Germinal center (tissue), 1 donor: Measurements from ENCODE around the gene PEX7.
"Not testable (repeated sequence)": the region's sequence is repeated elsewhere in the genome, so short reads cannot be mapped to it uniquely, and the experiment has no call there.

Experiments used
- DNase-seq: peaks from one replicate; pipeline ENCODE4 v3.0.0; 2012; ENCODE audit warnings: mixed read lengths, low spot score

PEX7 gene

DNA sequence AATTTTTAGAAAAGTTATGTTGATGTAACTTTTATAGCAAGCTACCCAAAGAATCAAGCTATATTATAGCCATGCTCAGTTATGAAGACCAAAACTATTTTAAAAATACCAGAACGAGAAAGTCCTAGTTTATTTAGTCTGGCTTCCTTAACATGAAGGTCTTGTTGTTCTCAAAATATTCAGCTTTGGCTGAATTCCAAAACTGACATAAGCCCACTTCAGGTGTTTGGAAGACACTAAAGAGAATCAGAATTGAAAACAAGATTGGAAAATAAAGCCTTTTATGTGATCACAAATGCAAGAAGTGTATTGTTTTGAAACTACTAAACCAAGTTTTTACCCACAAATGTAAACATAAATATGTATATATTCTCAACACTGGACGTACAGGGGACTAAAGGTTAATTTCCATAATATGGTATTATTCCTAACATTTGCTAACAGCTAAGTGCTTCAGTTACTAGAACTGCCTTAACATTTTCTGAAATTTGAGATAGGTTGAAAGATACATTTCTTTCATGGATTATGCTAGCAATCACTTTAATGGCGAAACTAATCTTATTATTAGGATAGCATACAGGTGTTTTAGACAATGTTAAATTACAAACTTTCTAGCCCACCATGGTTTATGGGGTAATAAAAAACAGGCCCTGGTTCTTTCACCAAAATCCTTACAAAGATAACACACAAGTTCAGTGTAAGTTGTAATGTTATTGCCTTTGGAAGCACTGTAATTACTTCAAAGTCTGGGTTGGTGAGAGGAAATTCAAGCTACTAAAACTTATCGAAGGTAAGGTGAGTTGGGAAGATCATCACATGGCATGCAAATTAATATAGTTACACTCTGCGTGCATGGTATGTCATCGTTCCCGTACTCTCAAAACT lies 31.7 kb upstream of the PEX7 start:
- DNase-seq = no peak

DNA sequence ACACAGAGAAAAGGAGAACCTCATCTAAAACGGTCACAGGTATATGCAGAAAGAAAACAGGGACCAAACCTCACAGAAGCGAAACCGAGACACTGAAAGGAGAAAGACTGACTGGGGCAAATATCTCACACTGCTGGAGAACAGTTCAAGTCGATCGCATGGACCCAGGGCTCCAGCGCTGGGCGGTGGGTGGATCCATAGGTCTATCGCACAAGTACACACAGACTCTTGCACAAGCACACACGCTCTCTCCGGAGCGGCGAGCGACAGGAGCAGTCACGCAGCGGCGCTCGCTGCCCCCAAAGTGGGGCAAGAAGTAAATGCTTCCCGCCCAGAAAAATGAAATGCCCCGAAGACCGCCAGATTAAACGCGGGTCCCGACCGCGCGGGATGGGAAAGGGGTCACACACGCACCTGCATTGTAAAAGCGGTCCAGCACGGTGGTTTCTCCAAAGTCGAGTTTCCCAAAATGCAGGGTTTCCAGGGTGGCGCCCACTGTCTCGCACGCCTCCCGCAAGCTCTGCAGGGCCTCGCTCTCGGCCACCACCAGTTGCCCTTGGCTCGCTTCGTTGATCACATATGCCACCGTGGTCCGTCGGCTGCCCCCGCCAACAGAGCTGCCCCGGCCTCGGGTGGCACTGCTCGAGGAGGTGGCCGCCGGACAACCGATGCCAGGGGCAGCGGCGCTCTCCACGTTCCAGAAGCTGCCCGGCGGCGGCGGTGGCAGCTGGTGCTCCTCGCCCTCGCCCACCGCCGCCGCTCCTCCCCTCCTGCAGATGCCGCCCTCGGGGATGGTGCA lies 30.9 kb upstream of the PEX7 start:
- DNase-seq = peak; percentile 31

DNA sequence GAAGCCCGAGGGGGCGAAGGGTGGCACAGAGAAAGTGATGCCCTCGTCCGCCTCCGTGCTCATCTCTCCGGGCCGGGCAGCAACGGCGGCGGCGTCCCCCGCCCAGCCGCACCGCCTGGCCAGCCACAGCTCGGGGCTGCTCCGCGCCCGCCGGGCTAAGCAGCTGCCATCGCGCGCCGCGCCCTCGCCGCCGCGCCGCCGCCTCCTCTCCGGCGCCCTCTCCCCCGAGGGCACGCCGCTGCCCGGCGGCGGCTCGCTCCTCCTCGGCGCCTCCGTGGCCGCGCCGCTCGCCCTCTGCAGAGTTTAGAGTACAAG lies 30.3 kb upstream of the PEX7 start:
- no peak for DNase-seq

DNA sequence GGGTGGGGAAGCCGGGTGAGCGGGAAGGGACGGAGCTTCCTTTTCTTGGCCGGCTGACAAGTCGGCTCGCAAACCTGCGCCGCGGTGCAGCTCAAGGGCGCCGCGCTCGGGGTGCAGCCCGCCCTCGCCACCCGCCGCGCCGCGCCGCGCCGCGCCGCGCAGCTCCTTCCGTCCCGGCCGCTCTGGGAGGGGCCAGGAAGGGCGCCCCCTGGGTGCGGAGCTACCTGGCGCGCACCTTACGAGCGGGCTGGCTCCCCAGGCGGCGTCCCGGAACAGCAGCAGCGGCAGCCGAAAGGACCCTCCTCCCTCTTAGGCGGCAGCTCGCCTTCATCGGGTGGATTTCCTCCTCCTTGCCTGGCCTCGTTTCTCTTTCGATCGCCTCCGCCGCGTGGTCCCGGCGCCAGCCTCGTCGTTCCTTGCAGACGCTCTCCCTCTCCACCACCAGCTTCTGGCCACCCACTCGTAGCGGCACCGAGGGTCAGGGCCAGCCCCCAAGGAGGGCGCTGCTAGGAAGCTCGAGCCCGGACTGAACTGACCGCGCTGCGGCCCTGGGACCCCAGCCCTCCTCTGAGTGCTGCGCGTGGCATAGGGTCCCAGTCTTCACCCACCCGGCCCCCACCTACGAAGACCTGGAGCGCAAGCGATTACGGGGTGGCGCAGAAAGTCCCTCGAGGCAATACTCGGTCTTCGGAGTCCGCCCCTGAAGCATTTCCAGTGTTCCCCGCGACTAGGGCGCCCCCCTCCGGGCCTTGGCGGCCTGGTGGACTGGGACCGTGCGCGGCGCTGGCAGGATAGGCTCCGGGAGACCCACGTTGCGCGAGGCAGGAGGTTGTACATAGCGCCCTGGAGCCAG lies 29.8 kb upstream of the PEX7 start, which contains the start of gene MAP3K5:
Gene MAP3K5 (minus strand): TSS at position 68 of the 853 bp plus-strand sequence. CDS start 320 bp downstream, outside the sequence.
- peak; percentile 69 for DNase-seq

DNA sequence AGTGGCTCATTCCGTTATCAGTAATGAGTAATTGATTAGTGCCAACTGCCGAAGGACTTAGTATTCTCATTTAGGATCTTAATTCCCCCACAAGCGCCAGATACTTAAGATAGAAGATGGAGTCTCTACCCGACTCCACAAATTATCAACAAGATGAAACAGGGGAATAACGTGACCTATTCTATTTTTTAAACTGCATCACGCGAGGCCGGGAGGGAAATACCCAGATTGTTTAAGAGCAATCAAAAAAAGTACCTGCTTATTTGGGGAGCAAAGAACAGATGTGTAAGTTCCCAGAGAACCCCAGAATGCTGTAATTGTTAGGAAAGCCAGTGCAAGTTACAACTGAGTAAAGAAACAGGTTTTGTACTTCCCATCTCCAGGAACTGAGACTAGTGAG lies 29.0 kb upstream of the PEX7 start:
- DNase-seq = no peak

DNA sequence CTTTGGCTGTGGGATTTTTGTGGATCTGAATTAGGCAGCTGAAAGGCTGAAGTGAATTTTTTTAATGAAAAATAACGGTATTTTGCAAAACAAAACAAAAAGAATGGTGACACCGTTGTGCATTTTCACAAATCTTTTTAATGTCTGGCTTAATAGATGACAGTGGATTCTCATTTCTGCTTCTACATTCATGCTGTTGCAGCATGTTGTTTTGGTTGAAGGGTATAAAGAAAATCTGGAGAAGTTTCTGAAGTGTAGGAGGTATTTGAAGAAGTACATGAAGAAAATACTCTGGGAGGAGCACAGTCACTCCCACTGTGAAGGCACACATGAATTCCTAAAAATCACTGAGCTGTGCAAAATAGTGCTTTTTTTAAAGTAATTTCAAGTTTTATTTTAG lies 27.0 kb upstream of the PEX7 start:
- DNase-seq = no peak

DNA sequence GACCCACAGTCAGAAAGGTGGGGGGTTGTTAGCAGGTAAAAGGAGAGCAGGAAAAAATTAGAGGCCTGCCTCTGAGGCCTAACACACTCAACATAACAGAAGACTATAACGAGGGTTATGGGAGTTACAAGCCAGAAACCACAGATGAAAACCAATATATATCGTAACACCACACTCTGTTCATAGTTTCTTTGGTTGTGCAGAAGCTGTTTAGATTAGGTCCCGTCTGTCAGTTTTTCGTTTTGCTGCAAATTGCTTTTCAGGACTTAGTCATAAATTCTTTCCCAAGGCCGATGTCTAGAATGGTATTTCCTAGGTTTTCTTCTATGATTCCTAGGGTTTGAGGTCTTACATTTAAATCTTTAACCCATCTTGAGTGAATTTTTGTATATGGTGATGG lies 26.4 kb upstream of the PEX7 start:
- DNase-seq = no peak

DNA sequence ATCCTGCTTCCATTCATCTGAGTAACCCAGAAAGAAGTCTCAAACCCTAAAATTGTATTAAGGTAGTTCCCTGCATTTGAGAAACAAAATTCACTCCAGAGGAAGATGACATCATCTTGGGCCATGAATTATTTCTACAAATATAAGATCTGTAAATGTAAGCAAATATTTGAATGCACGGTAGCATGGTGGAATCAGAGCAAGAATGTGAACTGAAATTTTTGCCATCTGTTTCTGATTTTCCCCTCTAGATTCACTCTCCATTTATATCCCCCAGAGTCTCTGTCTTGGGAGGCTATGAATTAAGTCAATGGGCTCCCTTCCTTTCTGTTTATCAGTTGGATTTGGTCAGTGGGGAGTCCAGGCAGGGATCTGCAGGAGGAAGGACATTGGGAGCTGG lies 24.3 kb upstream of the PEX7 start:
- no peak for DNase-seq

DNA sequence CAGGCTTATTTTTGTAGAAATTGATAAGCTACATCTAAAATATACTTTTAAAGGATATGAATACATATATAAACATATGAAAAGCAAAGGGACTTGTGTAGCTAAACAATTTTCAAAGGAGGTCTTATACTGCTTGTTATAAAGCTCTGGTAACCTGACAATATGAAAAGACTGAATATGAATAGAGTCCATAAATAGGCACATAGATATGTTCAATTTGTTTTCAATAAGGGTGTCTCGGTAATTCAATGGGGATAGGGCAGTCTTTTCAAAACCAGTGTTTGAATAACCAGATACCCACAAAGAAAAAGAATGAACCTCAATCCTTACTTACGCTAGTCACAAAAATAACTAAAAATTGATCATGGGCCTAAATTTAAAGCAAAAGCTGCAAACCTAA lies 20.8 kb upstream of the PEX7 start:
- no peak for DNase-seq

DNA sequence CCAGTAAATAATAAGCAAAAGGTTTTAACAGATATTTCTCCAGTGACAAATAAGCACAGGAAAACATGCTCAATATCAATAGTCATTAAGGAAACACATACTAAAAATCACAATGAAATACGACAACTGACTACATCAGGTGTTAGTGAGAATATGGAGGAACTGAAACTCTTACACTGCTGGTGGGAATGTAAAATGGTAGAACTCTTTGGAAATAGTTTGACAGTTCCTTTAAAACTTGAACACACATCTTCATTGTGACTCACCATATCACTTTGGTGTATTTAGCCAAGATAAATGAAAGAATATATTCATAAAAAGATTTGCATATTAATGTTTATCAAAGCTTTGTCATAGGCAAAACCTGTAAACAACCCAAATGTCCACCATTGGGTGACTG lies 18.8 kb upstream of the PEX7 start:
- no peak for DNase-seq

DNA sequence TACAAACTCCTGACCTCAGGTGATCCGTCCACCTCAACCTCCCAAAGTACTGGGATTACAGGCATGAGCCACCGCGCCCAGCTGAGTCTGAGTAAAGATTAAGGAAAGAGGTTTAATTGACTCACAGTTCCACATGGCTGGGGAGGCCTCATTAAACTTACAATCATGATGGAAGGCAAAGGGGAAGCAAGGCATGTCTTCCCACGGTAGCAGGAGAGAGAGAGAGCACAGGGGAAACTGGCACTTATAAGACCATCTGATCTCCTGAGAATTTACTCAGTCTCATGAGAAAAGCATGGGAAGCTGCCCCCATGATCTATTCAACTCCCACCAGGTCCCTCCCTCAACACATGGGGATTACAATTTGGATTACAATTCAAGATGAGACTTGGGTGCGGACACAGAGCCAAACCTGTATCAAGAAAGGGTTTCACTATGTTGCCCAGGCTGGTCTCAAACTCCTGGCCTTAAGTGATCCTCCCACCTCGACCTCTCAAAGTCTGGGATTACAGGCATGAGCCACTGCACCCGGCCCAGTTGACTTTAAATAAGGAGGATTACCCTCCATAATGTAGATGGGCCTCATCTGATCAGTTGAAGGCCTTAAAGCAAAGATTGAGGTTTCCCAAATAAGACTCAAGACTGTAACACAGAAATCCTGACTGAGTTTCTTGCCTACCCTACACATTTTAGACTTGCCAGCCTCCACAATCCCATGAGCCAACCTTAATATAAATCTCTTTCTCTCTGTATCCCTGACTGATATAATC lies 13.1 kb upstream of the PEX7 start:
- DNase-seq = no peak

DNA sequence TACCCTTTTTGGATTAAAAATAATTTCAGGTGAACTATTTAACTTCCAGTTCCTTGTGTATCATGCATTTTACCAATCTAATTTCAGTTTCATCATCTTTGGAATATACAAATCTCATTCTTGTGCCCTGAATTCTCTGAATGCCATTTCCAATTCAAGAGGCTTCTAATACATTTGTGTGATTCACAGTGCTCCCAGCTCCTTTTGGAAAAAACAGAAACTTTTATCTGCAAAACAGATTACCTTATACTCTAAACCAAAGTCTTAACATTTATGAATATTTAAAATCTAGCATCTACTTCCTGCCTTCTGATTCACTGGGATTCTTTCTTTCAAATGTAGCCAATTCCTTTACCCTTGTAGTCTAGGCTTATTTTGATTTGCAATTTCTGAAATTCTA lies 11.1 kb upstream of the PEX7 start:
- DNase-seq = no peak

DNA sequence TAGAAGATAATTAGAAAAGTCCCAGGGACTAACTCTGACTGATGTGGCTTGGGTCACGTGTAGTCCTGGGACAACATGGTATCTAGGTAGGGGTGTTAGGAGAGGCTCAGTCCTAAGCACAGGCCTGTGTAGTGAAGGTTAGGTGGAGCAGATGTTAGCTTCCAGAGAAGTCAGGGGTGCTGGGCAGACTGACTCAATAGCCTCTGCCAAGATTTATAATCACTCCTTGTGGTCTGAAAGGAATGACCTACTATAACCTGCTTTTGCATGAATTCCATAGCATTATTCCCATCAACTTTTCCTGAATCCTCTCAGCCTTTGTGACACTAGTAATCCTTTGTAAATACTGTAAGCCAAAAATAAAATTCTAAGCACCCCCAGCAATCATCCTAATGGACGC lies 10.2 kb upstream of the PEX7 start:
- no peak for DNase-seq

DNA sequence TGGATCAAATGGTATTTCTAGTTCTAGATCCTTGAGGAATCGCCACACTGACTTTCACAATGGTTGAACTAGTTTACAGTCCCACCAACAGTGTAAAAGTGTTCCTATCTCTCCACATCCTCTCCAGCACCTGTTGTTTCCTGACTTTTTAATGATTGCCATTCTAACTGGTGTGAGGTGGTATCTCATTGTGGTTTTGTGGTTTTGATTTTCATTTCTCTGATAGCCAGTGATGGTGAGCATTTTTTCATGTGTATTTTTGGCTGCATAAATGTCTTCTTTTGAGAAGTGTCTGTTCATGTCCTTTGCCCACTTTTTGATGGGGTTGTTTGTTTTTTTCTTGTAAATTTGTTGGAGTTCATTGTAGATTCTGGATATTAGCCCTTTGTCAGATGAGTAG lies 6.8 kb upstream of the PEX7 start:
- DNase-seq = not testable (repeated sequence)

DNA sequence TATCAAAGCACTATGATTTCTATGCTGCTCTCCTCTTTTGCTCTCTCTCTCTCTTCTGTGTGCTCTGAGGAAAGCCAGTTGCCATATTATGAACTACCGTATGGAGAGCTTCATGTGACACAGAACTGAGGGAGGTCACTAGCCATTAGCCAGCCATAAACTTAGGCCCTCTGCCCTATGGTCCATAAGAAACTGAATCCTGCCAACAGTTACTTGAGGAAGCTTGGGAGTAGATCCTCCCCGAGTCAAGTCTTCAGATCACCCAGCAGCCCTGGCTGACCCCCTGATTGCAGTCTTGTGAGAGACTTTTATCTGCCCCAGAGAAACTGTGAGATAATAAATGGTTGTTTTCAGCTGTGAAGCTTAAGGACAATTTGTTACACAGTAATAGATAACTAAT lies 5.7 kb upstream of the PEX7 start:
- DNase-seq = no peak

DNA sequence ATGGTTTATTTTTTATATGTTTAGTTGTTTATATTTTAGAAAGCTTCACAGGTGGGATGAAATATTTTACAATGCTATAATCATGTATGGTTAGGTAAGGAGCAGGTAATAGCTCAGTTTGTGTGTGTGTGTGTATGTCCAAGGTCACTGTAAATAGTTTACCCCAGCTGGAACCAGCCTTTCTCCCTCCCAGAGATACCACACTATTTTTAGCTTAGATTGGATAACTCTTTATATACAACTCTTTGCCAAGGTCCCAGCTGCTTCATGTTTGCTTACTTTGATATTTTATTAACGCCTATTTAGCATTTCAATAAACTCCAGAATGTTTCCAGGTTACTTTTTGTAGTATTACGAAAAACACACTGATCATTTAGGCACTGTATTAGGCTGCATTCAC lies 1.8 kb upstream of the PEX7 start:
- DNase-seq = no peak

DNA sequence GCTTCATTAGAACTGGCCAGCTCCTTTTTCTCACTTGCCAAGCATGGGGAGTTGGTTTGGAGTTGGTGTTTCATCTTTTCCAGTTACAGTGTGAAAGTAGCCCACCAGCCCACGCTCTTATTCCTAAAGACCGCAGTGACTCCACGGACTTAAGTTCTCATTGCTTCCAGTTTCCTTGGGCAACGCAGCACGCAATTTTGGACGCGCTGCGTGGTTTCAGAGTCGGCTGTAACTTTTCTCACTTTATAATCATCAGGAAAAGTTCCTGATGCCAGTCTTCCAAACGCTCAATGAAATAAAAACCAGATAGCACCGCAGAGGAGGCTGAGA lies 381 bp upstream of the PEX7 start:
- DNase-seq = peak; percentile 6

DNA sequence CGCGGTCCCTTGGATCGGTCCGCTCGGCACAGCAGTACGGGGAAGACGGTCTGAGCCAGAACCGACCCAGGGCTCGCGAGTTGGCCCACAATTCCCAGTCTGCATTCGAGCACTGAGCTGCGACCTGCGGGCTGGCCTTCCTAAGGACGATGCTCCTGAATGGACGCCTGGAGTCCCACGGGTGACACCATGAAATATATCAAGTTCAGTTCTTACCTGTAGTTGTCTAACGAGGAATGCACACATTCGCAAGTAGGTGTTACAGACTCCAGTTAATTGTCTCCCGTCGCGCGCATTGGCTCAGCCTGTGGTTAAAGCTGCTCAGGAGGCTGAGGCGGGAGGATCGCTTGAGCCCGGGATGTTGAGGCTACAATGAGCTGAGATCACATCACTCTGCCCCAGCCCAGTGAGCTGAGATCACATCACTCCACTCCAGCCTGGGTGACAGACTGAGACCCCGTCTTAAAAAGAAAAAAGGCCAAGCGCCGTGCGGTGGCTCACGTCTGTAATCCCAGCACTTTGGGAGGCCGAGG lies 802 bp downstream of the PEX7 start:
- DNase-seq = no peak

DNA sequence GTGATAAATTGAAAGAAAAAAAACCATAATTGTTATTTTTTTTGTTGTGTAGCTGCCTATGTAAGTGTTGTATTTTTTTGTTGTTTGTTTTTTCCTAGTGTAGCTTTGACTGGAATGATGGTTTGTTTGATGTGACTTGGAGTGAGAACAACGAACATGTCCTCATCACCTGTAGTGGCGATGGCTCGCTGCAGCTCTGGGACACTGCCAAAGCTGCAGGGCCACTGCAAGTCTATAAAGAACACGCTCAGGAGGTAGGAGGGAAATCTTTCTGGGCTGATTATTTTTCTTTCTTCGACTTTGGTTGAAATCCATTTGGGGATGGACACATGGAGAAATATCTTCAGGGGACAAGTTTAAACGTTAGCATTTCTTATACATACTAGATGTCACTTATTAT lies 3.8 kb downstream of the PEX7 start:
- DNase-seq = no peak

DNA sequence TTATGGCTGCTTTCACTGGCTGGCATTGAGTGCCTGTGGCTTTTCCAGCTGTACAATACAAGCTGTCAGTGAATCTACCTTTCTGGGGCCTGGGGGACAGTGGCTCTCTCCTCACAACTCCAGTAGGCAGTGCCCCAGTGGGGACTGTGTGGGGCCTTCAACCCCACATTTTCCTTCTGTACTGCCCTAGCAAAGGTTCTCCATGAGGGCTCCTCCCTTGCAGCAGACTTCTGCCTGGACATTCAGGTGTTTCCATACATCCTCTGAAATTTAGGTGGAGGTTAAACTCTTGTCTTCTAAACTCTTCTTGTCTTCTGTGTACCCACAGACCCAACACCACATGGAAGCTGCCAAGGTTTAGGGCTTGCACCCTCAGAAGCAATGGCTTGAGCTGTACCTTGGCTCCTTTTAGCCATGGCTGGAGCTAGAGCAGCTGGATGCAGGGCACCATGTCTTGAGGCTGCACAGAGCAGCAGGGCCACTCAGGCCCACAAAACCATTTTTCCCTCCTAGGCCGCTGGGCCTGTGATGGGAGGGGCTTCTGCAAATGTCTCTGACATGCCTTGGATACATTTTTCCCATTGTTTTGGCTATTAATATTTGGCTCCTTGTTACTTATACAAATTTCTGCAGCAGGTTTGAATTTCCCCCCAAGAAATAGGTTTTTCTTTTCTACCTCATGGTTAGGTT lies 9.6 kb downstream of the PEX7 start:
- DNase-seq = no peak
